ENCODE measurements around the gene WDR83.

GRCh38 chr19:12695096-12695495 lies 28.5 kb downstream of the WDR83 start:
- TF ChIP-seq, protein P1, sequence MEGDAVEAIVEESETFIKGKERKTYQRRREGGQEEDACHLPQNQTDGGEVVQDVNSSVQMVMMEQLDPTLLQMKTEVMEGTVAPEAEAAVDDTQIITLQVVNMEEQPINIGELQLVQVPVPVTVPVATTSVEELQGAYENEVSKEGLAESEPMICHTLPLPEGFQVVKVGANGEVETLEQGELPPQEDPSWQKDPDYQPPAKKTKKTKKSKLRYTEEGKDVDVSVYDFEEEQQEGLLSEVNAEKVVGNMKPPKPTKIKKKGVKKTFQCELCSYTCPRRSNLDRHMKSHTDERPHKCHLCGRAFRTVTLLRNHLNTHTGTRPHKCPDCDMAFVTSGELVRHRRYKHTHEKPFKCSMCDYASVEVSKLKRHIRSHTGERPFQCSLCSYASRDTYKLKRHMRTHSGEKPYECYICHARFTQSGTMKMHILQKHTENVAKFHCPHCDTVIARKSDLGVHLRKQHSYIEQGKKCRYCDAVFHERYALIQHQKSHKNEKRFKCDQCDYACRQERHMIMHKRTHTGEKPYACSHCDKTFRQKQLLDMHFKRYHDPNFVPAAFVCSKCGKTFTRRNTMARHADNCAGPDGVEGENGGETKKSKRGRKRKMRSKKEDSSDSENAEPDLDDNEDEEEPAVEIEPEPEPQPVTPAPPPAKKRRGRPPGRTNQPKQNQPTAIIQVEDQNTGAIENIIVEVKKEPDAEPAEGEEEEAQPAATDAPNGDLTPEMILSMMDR (IDR thresholded peaks at IDR 0.05): no peak
- TF ChIP-seq EP300 (IDR thresholded peaks at IDR 0.05) (no peak), POLR2AphosphoS2 (conservative IDR thresholded peaks at IDR 0.05; ENCODE audit: low read length) (no peak), POLR2A (IDR thresholded peaks at IDR 0.05; ENCODE audit: low read length) (no peak), JUN (IDR thresholded peaks at IDR 0.05) (no peak), SMC3 (IDR thresholded peaks at IDR 0.05) (no peak), RAD21 (conservative IDR thresholded peaks at IDR 0.05 in 1 of 2, IDR thresholded peaks at IDR 0.05 in 1 of 2) (no peak)
